ENCODE results near the gene HEY2.

DNA sequence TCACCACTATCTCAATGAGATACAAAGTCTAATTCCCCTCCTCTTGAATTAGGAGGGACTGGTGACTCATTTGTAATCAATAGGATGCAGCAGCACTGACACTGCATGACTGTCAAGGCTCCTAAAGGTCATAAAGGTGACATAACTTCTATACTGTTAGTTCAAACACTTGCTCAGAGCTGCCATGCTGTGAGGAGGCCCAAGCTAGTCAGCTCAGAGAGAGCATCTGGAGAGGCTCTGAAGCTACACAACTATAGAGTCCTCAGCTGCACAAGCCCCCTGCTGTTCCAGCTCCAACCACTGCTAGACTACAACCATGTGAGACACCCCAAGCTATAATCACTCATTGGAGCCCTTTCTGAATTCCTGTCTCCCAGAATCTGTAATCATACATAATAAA lies 17.0 kb upstream of the HEY2 start:
- TF ChIP-seq EZH2 (IDR thresholded peaks at IDR 0.05; ENCODE audit: low read length): no peak
- TF ChIP-seq, protein P1, sequence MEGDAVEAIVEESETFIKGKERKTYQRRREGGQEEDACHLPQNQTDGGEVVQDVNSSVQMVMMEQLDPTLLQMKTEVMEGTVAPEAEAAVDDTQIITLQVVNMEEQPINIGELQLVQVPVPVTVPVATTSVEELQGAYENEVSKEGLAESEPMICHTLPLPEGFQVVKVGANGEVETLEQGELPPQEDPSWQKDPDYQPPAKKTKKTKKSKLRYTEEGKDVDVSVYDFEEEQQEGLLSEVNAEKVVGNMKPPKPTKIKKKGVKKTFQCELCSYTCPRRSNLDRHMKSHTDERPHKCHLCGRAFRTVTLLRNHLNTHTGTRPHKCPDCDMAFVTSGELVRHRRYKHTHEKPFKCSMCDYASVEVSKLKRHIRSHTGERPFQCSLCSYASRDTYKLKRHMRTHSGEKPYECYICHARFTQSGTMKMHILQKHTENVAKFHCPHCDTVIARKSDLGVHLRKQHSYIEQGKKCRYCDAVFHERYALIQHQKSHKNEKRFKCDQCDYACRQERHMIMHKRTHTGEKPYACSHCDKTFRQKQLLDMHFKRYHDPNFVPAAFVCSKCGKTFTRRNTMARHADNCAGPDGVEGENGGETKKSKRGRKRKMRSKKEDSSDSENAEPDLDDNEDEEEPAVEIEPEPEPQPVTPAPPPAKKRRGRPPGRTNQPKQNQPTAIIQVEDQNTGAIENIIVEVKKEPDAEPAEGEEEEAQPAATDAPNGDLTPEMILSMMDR (optimal IDR thresholded peaks at IDR 0.05 in 1 of 3, IDR thresholded peaks at IDR 0.05 in 1 of 3, conservative IDR thresholded peaks at IDR 0.05 in 1 of 3; ENCODE audit: extremely low read depth in 1 of 3, insufficient read depth in 2 of 3, low read length in 3 of 3): no peak
